ENCODE data around the gene PIK3R5. TPM values are rescaled to one million over a fixed set of nuclear protein-coding genes. Genes with fewer than 3 reads are reported as not detected.
A peak's percentile ranks its signal among the peaks of the same experiment; 100 is the strongest.
"Not testable (repeated sequence)": the region's sequence is repeated elsewhere in the genome, so short reads cannot be mapped to it uniquely, and the experiment has no call there.

PIK3R5 gene
- total RNA-seq, 1 experiment from 2014 or later = not detected

GRCh38 chr17:8896641-8897635 is 68.6 kb downstream of the PIK3R5 start:
- no peak for DNase-seq (ENCODE audit: low read depth)

GRCh38 chr17:8896087-8896486 is 69.4 kb downstream of the PIK3R5 start:
- no peak for DNase-seq (ENCODE audit: low read depth)

DNA sequence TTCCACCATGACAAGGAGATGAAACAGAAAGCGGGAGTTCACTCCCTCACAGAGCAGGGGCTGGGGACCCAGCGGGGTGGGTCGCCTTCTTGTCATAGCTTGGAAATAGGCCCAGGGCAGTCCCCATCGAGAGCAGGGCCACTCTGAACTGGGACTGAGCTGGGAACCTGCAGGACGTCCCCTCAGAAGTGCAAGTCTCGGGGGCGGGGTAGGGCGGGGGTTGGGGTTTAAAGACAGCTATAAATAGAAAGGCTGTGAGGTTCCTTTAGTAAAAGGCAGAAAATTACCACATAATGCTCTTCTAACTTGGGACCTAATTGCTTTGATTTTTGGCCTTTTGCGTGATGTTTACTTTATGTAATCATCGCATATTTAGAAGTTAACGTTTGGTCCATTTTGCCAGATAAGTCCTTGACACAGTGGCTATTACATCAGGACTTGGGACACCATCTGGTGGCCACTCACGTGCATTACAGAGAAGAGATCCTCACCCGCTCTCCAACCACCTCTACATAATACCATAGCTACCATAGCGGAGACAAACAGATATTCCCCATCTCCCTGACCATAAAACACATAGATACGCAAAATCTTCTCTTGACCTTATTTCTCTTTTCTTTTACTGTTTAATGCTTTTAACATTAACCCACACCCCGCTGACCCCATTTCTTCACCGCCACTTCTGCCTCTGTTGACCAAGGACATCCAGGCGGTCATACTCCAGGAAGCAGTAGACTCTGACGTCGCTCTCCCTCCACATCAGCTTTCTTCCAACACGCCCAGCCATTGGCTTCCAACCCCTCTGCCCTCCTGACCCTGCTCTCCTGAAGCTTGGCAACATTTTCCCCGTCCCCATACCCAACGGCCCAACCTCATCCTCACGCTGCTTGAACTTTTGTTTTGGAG is 70.6 kb downstream of the PIK3R5 start:
- peak; percentile 58 for DNase-seq (ENCODE audit: low read depth)

GRCh38 chr17:8894202-8894671 is 71.3 kb downstream of the PIK3R5 start:
- no peak for DNase-seq (ENCODE audit: low read depth)

DNA sequence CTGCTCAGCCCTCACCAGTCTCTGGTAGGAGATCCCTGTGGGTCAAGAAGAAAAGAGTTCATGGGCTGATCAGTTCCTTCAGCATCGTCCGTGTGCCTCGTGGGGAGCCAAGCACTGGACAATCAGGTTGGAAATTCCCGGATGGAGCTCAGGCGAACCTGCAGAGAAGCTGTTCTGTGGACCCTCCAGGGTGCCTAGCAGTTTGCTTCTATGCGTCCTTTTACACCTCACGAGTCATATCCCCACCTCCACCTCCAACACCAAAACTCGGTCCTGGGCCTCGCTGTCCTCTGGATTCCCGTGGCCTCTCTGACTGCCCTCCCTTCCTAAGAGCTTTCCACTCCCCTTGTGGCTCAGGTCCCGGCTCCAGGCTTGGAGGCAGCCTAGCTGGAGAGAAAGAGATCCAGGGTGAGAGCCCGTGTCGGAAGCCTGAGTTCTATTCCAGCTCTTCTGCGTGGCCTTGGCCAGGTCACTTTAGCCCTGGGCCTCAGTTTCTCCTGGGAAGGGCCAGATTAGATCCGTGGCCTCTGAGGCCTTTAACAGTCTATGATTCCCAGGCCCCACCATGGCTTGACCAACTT is 71.8 kb downstream of the PIK3R5 start:
- DNase-seq (ENCODE audit: low read depth) = no peak

GRCh38 chr17:8893059-8893458 is 72.4 kb downstream of the PIK3R5 start:
- no peak for DNase-seq (ENCODE audit: low read depth)

- DNase-seq (ENCODE audit: low read depth) = no peak
Measured at GRCh38 chr17:8892338-8892690, 73.2 kb downstream of the PIK3R5 start.

DNA sequence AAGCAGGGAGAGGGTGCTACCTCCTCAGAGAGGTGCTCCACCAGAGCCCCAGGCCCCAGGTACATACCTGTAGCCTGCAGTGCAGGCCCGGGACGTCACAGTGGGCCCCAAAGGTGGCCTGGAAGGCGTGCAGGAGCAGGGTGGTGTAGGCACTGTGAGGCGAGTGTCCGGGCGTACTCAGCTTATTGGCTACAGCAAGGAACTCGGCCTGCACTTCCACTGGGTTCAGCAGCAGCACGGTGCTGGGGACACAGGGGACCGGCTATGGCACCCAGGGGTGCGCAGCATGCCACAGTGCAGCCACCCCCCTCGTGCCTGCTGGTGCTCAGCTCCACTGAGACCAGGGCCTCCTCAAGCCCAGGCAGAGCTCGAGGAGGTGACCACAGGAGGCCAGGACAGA is 74.8 kb downstream of the PIK3R5 start:
- DNase-seq (ENCODE audit: low read depth) = no peak

DNA sequence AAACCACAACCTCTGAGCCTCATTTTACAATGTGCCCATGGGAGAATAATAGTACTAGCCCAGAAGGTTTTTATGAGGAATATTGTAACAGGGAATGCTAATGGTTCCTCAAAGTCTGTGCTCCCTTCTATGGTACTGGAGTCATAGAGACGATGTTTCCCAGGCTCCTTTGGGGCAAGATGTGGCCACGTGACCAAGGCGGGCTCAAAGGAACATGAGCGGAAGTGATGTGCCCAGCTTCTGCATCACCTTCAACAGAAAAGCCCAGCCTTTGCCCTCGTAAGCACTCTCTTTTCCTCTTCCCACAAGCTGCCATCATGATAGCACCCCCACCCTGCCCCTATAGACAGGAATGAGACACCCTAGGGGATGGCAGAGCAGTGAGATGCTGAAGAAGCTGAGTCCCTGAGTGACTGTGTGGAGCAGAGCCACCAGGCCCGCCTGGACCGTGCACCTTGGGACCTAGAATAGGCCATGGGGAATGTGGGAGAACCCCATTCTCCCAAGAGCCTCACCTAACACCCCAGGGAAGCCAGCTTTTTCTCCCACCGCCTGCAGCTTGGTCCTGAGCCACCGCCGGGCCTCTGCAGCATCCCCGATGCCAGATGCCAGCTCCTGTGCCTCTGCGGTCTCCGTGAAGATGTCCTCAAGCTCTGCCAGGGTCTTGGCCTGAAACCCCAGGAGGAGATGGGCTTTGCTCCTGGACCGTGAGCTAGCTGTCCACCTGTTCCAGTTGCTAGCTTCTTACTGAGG is 75.9 kb downstream of the PIK3R5 start:
- no peak for DNase-seq (ENCODE audit: low read depth)

DNA sequence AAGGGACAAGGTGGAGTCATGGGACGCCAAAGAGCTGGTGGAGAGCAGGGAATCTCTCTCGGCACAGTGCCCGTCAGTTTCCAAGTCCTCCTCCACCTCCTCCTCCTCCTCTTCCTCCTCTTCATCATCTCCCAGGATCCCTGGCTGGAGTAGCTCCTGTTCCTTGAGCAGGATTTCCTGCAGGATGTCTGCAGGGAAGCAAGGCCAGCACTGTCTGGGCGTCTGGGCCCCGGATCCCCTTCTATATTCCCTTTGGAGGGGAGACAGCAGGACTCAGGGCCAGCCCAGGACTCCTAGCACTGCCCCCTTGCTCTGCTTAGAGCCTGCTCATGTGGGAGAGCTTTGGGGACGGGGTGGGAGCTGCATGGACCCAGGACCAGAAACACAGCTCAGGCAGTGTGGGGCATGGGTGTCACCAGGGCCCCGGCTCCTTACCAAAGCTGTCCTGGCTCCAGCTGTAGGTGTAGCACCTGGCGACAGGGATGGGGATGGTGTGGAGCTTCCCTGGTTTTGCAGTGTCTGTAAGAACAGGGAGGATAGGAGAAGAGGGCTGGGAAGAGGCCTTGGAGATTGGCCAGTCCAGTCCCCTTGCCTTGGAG is 76.7 kb downstream of the PIK3R5 start:
- no peak for DNase-seq (ENCODE audit: low read depth)

- DNase-seq (ENCODE audit: low read depth) = peak; percentile 59
Measured at GRCh38 chr17:8887834-8888703, 77.4 kb downstream of the PIK3R5 start.

- DNase-seq (ENCODE audit: low read depth) = no peak
Measured at GRCh38 chr17:8887301-8887700, 78.2 kb downstream of the PIK3R5 start.

DNA sequence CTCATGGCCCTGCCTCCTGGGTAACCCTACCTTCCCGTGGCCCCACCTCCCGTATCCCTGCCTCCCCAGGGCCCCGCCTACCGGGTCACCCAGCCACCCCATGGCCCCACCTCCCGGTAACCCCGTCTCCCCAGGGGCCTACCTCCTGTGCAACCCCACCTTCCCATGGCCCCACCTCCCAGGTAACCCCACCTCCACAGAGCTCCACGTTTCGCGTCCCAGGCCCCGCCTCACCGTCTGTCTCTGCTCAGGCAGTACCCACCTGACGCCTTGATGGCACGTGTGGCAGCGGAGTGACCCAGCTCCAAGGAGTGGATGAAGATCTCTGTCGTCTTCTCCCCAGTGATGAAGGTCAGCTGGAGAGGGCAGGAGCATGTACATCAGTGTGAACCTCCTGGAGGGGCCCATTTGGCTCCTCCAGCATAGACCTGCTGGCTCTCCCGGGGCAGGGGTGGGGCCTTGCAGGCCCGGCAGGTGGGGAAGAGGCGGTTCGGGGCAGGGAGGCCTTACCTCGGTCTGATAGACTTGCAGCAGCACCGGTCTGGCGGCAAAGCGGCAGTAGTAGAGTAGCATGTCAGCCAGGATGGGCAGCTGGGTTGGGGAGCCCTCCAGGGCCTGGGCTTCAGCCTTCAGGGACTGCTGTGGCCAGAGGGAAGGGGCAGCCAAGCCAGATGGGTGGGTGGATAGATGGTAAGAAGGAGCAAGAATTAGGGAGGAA is 79.4 kb downstream of the PIK3R5 start:
- no peak for DNase-seq (ENCODE audit: low read depth)

- DNase-seq (ENCODE audit: low read depth) = not testable (repeated sequence)
Measured at GRCh38 chr17:8885163-8885966, 80.1 kb downstream of the PIK3R5 start.

- DNase-seq (ENCODE audit: low read depth) = no peak
Measured at GRCh38 chr17:8884336-8884990, 81.0 kb downstream of the PIK3R5 start.

- no peak for DNase-seq (ENCODE audit: low read depth)
Measured at GRCh38 chr17:8883353-8883752, 82.2 kb downstream of the PIK3R5 start.

- no peak for DNase-seq (ENCODE audit: low read depth)
Measured at GRCh38 chr17:8881606-8882005, 83.9 kb downstream of the PIK3R5 start.

GRCh38 chr17:8880466-8880865 is 85.0 kb downstream of the PIK3R5 start:
- DNase-seq (ENCODE audit: low read depth) = no peak
